Thyroid gland (tissue), 4 donors: Measurements from ENCODE around the gene POLR3E. TPM values are rescaled to one million over a fixed set of nuclear protein-coding genes. Genes with fewer than 3 reads are reported as not detected.

Experiments used
- DNase-seq, 2 donors: peaks; one replicate each; pipeline ENCODE4 v3.0.0-alpha.2; 2019
- H3K27ac ChIP-seq, 3 donors: fragments of 200-600 bp; sonication (generic); 1 replicate in 2 of 3; 2 replicates in 1 of 3; pipeline ENCODE4 v1.5.1; 2016 to 2019; ENCODE audit warnings: mild to moderate bottlenecking in 1 of 3, moderate library complexity in 1 of 3
- H3K27me3 ChIP-seq: fragments of 200-600 bp; sonication (generic); one replicate; pipeline ENCODE4 v1.5.1; 2019
- H3K36me3 ChIP-seq, 2 donors: fragments of 200-600 bp; sonication (generic); one replicate each; pipeline ENCODE4 v1.5.1; 2016 to 2019
- H3K4me1 ChIP-seq, 2 donors: fragments of 200-600 bp; sonication (generic); one replicate each; pipeline ENCODE4 v1.5.1; 2017 to 2019
- H3K4me3 ChIP-seq, 3 donors: fragments of 200-600 bp; sonication (generic); replicated peaks in 1 of 3; 1 replicate in 2 of 3; 2 replicates in 1 of 3; pipeline ENCODE4 v1.5.1; 2016; ENCODE audit warnings: mild to moderate bottlenecking in 1 of 3
- H3K9me3 ChIP-seq: fragments of 200-600 bp; sonication (generic); one replicate; pipeline ENCODE4 v1.5.1; 2017
- POLR2A ChIP-seq, 2 donors: fragments of 450-650 bp; IDR thresholded peaks; one replicate each; pipeline ENCODE4 v1.6.1; 2017; ENCODE audit warnings: antibody characterized with exemption in 2 of 2, mild to moderate bottlenecking in 2 of 2, moderate library complexity in 1 of 2
- WGBS, 2 donors: methylation state at CpG; one replicate each; pipeline ENCODE4 v1.1.5; 2017; 5-methylcytosine and 5-hydroxymethylcytosine counted together
- intact Hi-C: fragments of 100-400 bp; cut with DNase I; formaldehyde crosslinking; loops from one replicate; pipeline ENCODE4 v1.15.1; 2023
- total RNA-seq, 4 donors: library from RNA; depleted of rRNA; stranded (reverse); fragments of >200 nt; gene quantifications; one replicate each; pipeline ENCODE4 v1.2.3, GENCODE V29; 2016
- TF ChIP-seq, protein P1 (sequence below), 6 experiments: fragments of 200-600 bp in 3 of 6; fragments of 450-650 bp in 3 of 6; sonication (generic) in 3 of 6; IDR thresholded peaks; one replicate each; pipeline ENCODE4 v1.5.1; 2016 to 2019; ENCODE audit warnings: antibody characterized with exemption in 6 of 6, mild to moderate bottlenecking in 2 of 6, inconsistent platforms in 1 of 6, moderate library complexity in 1 of 6

The POLR3E gene
- total RNA-seq, 4 donors from 2014 or later = 66.7 to 115 (median 82.8) TPM

DNA sequence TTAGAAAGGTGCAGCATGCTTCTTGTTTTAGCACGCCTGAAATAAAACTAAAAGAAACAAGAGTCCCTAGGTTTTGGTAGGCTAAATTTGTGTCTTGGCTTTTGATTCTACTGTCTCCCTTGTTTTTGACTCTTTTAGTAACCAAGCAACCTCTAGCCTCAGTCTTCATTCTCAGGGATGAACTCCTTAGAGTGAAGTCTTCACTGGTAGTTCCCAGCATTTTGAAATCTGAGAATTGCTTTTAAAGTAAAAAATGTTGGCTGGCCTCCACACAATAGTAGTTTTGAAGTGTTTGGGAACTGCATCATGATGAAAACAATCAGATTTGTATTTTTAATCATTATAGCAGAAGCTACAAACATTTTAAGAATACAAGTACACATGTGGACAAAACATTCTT is 83.3 kb downstream of the POLR3E start:
- Histone ChIP-seq H3K9me3 (no peaks in the 10 kb centered on the region), H3K36me3 (no peaks in the 10 kb centered on the region), H3K4me1 (peaks cover 0 to 20% of the 10 kb centered on the region in 2 donors), H3K27me3 (no peaks in the 10 kb centered on the region), H3K27ac (peak overlapping the region; percentile 5 to 50 (median 16)), H3K4me3 (no peak overlapping the region)
- intact Hi-C loops = no loop called here
- 41 to 63% methylated on average over 1 of the region's 1 CpG for WGBS, 2 donors
- TF ChIP-seq, protein P1, sequence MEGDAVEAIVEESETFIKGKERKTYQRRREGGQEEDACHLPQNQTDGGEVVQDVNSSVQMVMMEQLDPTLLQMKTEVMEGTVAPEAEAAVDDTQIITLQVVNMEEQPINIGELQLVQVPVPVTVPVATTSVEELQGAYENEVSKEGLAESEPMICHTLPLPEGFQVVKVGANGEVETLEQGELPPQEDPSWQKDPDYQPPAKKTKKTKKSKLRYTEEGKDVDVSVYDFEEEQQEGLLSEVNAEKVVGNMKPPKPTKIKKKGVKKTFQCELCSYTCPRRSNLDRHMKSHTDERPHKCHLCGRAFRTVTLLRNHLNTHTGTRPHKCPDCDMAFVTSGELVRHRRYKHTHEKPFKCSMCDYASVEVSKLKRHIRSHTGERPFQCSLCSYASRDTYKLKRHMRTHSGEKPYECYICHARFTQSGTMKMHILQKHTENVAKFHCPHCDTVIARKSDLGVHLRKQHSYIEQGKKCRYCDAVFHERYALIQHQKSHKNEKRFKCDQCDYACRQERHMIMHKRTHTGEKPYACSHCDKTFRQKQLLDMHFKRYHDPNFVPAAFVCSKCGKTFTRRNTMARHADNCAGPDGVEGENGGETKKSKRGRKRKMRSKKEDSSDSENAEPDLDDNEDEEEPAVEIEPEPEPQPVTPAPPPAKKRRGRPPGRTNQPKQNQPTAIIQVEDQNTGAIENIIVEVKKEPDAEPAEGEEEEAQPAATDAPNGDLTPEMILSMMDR (IDR thresholded peaks at IDR 0.05) = no peak
- TF ChIP-seq POLR2A (IDR thresholded peaks at IDR 0.05) = no peak
- no peak for DNase-seq

DNA sequence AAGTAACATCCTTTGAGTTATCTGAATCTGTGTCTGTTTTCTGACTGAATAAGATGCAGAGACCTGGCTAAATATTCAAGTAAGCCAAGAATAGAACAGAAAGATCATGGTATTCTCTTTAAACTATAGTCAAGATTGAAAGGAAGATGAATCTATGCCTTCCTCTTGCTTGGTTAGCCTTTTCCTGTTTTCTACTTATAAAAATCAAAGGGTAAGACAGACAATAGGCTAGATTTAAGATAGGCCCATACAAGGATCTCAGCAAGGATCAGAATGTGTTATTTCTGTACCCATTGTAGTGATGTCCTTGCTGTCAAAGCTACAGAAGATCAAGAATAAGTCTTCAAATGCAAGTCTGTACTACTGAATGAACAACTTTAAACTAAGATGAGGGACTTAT is 84.2 kb downstream of the POLR3E start:
- peaks cover 8 to 26% of the 10 kb centered on the region in 2 donors for H3K4me1 ChIP-seq
- no peaks in the 10 kb centered on the region for H3K9me3 ChIP-seq
- no peak for TF ChIP-seq POLR2A (IDR thresholded peaks at IDR 0.05)
- TF ChIP-seq, protein P1 (IDR thresholded peaks at IDR 0.05) = no peak
- no peaks in the 10 kb centered on the region for H3K36me3 ChIP-seq
- intact Hi-C loops = no loop called here
- H3K27me3 ChIP-seq = no peaks in the 10 kb centered on the region
- DNase-seq = no peak
- H3K27ac ChIP-seq = peak overlapping the region; percentile 15 to 45 (median 21)
- H3K4me3 ChIP-seq = no peak overlapping the region

DNA sequence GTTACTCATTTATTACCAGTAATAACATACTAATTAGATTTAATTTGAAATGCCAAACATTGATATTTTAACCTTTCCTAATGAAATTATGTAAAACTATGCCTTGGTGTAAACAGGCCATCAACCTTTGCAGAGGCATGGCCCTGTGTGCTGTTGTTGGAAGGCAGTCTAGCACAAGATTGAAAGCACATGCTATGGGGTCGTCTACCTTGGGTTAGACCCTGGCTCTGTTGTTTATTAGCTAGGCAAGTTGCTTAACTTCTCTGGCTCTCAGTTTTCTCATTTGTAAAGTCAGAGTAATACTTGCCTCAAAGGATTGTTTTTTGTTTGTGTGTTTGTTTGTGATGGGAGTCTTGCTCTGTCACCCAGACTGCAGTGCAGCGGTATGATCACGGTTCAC is 86.6 kb downstream of the POLR3E start:
- H3K4me1 ChIP-seq = peaks cover 20 to 47% of the 10 kb centered on the region in 2 donors
- no peak for TF ChIP-seq POLR2A (IDR thresholded peaks at IDR 0.05)
- TF ChIP-seq, protein P1 (IDR thresholded peaks at IDR 0.05) = no peak
- 89% methylated on average over 3 of the region's 3 CpGs for WGBS, 2 donors
- H3K9me3 ChIP-seq = no peaks in the 10 kb centered on the region
- H3K27ac ChIP-seq = peak overlapping the region in 1 of 3 donors; percentile 37
- H3K27me3 ChIP-seq = no peaks in the 10 kb centered on the region
- H3K4me3 ChIP-seq = no peak overlapping the region
- intact Hi-C loops = no loop called here
- no peak for DNase-seq
- no peaks in the 10 kb centered on the region for H3K36me3 ChIP-seq

Other genes with a start within 250 kb of the POLR3E start
- under 1 TPM in 1 of 4 donors, not detected in 3; 0.56 TPM for gene VWA3A, start 204.9 kb upstream of the POLR3E start, total RNA-seq
- gene SDR42E2, start 134.9 kb upstream of the POLR3E start, total RNA-seq = not detected
- gene EEF2K, start 91.1 kb upstream of the POLR3E start, total RNA-seq = 10 to 100 TPM; 15.6 to 21.3 (median 19.9) TPM
- 10 to 100 TPM; 55.5 to 92.8 (median 79.2) TPM for gene CDR2, start 77.2 kb downstream of the POLR3E start, total RNA-seq
- 100 to 1,000 TPM; 133 to 348 (median 252) TPM for gene NPIPB5, start 213.5 kb downstream of the POLR3E start, total RNA-seq